Ishikawa (cell line): ENCODE data around the gene CTNNA3.

ENCODE experiments used
- CEBPB ChIP-seq: IDR thresholded peaks from 2 replicates; pipeline ENCODE4 v1.6.1; 2012
- CREB1 ChIP-seq: IDR thresholded peaks from 2 replicates; pipeline ENCODE4 v1.6.1; 2012; ENCODE audit warnings: low read depth
- EGR1 ChIP-seq: IDR thresholded peaks from 2 replicates; pipeline ENCODE4 v1.6.1; 2012
- EP300 ChIP-seq: IDR thresholded peaks from 2 replicates; pipeline ENCODE4 v1.6.1; 2012; ENCODE audit warnings: borderline replicate concordance
- FOXM1 ChIP-seq: IDR thresholded peaks from 2 replicates; pipeline ENCODE4 v1.6.1; 2012; ENCODE audit warnings: low read depth, borderline replicate concordance
- NFIC ChIP-seq: IDR thresholded peaks from 2 replicates; pipeline ENCODE4 v1.6.1; 2012
- RAD21 ChIP-seq: IDR thresholded peaks from 2 replicates; pipeline ENCODE4 v1.6.1; 2012; ENCODE audit warnings: low read depth
- TAF1 ChIP-seq: IDR thresholded peaks from 2 replicates; pipeline ENCODE4 v1.6.1; 2012; ENCODE audit warnings: low read depth, mild to moderate bottlenecking
- TCF12 ChIP-seq: IDR thresholded peaks from 2 replicates; pipeline ENCODE4 v1.6.1; 2012; ENCODE audit warnings: low read depth
- TEAD4 ChIP-seq: IDR thresholded peaks from 2 replicates; pipeline ENCODE4 v1.6.1; 2012
- YY1 ChIP-seq: IDR thresholded peaks from 2 replicates; pipeline ENCODE4 v1.6.1; 2012; ENCODE audit warnings: low read depth
- ZBTB7A ChIP-seq: IDR thresholded peaks from 2 replicates; pipeline ENCODE4 v1.6.1; 2012; ENCODE audit warnings: low read depth
- TF ChIP-seq, protein P1 (sequence below): IDR thresholded peaks from 2 replicates; pipeline ENCODE4 v1.6.1; 2012
- TF ChIP-seq, protein P2 (sequence below): IDR thresholded peaks from 2 replicates; pipeline ENCODE4 v1.6.1; 2012
- TF ChIP-seq, protein P3 (sequence below): IDR thresholded peaks from 2 replicates; pipeline ENCODE4 v1.6.1; 2012; ENCODE audit warnings: low read depth, mild to moderate bottlenecking

Gene CTNNA3

DNA sequence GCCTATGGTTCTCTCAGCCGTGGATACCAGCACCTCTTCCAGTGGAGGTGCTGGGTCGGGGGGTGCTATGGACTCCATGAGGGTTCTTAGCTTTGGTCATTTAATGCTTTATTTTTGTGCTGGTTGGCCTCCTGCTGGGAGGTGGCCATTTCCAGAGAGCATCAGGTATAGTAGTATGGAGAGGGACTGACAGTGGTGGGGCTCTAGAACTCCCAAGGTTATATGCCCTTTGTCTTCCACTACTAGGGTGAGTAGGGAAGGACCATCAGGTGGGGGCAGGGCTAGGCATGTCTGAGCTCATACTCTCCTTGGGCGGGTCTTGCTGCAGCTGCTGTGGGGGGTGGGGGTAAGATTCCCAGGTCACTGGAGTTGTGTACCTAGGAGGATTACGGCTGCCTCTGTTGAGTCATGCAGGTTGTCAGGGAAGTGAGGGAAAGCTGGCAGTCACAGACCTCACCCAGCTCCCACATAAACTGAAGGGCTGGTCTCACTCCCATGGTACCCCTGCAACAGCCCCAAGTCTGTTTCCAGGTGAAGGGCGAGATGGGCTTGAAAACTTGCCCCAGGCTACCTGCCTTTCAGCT is 1533.3 kb downstream of the CTNNA3 start:
- no peak for TF ChIP-seq CREB1
- no peak for TF ChIP-seq YY1
- no peak for TF ChIP-seq EGR1
- TF ChIP-seq ZBTB7A = no peak
- no peak for TF ChIP-seq NFIC

DNA sequence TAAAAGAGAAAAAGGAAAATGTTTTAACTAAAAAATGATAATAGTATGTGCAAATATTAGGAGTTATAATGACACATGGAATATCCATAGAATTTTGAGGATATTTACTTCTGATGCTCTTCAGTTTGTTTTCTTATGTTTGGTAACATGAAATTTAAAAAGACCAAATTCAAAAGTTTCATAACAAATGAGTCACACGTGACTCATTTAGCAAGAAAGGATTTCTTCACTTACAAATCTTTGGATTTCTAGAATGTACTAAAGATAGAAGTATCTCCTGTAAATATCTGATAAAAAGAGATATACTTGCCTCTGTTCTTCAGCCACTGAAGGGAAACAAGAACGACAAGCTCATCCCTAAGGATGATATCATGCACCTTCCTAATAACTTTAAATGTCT is 1544.6 kb downstream of the CTNNA3 start:
- TF ChIP-seq ZBTB7A (no peak), NFIC (no peak), YY1 (no peak), TEAD4 (no peak), RAD21 (no peak), FOXM1 (no peak), TAF1 (no peak), EGR1 (no peak), CREB1 (no peak), TCF12 (no peak)
- TF ChIP-seq, protein P1, sequence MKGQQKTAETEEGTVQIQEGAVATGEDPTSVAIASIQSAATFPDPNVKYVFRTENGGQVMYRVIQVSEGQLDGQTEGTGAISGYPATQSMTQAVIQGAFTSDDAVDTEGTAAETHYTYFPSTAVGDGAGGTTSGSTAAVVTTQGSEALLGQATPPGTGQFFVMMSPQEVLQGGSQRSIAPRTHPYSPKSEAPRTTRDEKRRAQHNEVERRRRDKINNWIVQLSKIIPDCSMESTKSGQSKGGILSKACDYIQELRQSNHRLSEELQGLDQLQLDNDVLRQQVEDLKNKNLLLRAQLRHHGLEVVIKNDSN = no peak
- TF ChIP-seq, protein P2, sequence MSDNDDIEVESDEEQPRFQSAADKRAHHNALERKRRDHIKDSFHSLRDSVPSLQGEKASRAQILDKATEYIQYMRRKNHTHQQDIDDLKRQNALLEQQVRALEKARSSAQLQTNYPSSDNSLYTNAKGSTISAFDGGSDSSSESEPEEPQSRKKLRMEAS = no peak
- TF ChIP-seq, protein P3, sequence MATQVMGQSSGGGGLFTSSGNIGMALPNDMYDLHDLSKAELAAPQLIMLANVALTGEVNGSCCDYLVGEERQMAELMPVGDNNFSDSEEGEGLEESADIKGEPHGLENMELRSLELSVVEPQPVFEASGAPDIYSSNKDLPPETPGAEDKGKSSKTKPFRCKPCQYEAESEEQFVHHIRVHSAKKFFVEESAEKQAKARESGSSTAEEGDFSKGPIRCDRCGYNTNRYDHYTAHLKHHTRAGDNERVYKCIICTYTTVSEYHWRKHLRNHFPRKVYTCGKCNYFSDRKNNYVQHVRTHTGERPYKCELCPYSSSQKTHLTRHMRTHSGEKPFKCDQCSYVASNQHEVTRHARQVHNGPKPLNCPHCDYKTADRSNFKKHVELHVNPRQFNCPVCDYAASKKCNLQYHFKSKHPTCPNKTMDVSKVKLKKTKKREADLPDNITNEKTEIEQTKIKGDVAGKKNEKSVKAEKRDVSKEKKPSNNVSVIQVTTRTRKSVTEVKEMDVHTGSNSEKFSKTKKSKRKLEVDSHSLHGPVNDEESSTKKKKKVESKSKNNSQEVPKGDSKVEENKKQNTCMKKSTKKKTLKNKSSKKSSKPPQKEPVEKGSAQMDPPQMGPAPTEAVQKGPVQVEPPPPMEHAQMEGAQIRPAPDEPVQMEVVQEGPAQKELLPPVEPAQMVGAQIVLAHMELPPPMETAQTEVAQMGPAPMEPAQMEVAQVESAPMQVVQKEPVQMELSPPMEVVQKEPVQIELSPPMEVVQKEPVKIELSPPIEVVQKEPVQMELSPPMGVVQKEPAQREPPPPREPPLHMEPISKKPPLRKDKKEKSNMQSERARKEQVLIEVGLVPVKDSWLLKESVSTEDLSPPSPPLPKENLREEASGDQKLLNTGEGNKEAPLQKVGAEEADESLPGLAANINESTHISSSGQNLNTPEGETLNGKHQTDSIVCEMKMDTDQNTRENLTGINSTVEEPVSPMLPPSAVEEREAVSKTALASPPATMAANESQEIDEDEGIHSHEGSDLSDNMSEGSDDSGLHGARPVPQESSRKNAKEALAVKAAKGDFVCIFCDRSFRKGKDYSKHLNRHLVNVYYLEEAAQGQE = no peak

DNA sequence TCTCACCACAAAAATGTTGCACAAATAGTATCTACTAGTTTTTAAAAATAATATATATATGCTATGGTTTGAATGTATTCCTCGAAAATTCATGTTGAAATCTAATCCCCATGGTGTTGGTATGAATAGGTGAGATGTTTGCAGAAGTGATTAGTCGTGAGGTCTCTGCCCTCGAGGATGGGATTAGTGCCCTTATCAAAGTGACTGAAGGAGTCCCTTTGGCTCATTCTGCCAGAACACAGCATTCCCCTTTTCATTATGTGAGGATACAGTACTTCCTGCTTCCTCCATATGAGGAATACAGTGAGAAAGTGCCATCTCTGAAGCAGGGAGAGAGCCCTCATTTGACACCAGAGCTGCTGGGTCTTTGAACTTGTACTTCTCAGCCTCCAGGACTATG is 1547.7 kb downstream of the CTNNA3 start:
- no peak for TF ChIP-seq CEBPB
- no peak for TF ChIP-seq TAF1
- no peak for TF ChIP-seq FOXM1
- TF ChIP-seq CREB1 = no peak
- no peak for TF ChIP-seq TEAD4
- TF ChIP-seq, protein P1 = no peak
- TF ChIP-seq ZBTB7A = no peak
- no peak for TF ChIP-seq NFIC
- no peak for TF ChIP-seq RAD21
- TF ChIP-seq TCF12 = no peak
- TF ChIP-seq, protein P2 = no peak
- no peak for TF ChIP-seq EP300

DNA sequence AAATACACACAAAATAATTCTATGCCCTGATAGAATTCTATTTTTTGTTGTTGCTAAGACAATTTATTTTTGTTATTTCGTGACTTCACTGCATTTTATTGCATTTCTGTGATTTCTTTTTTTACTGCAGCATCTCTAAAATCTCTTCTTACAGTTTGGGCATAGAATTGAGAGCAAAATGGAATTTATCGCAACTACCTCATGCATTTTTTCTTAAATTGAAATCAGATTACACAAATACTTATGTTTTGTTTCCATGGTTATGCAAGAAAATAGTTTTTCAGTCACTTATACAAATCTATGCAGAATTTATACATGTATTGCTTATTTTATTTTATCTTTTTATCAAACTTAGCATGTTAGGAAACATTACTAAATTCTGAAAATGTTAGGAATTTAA is 1552.0 kb downstream of the CTNNA3 start:
- TF ChIP-seq TEAD4 (no peak), NFIC (no peak), RAD21 (no peak), YY1 (no peak), TAF1 (no peak), EGR1 (no peak), FOXM1 (no peak), ZBTB7A (no peak), CEBPB (no peak), EP300 (no peak), TCF12 (no peak), CREB1 (no peak)
- TF ChIP-seq, protein P3 = no peak
- TF ChIP-seq, protein P1 = no peak
- TF ChIP-seq, protein P2 = no peak

DNA sequence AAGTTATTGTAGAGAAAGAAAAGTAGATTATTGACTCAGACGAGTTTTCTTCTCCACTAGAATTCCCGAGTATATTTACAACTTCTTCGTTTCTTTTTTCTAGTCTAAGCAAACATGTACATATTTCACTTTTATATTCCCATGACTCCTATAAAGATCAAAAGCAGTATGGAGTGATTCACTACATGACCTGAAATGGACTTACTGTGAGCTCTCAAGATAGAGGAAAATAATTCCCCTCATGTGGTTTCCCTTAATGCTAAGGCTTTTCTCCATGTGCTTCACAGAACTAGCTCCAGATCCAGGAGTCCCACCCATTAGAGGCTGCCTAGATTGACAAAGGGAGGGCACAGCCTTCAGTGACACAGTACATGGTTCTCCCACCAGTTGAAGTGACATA is 1593.2 kb downstream of the CTNNA3 start:
- TF ChIP-seq ZBTB7A = no peak
- TF ChIP-seq TCF12 = no peak
- no peak for TF ChIP-seq TEAD4
- TF ChIP-seq CEBPB = no peak
- TF ChIP-seq FOXM1 = no peak
- no peak for TF ChIP-seq TAF1
- TF ChIP-seq, protein P3 = no peak
- TF ChIP-seq, protein P1 = no peak
- no peak for TF ChIP-seq RAD21
- no peak for TF ChIP-seq YY1
- no peak for TF ChIP-seq CREB1
- TF ChIP-seq, protein P2 = no peak
- no peak for TF ChIP-seq EGR1
- TF ChIP-seq NFIC = no peak
- TF ChIP-seq EP300 = no peak
